GM23338 (cell line): Measurements from ENCODE around the gene UGT2B17. TPM values are rescaled to one million over a fixed set of nuclear protein-coding genes. Genes with fewer than 3 reads are reported as not detected.

Source experiments
- CREB1 ChIP-seq: fragments of 250-450 bp; sonication (Bioruptor Pico); IDR thresholded peaks from 2 replicates; pipeline ENCODE4 v1.5.0; 2020; ENCODE audit warnings: low read depth, mild to moderate bottlenecking, moderate library complexity
- EZH2 ChIP-seq: fragments of 200-600 bp; sonication (generic); IDR thresholded peaks from one replicate; pipeline ENCODE4 v1.8.0; 2017; ENCODE audit warnings: antibody characterized with exemption, mild to moderate bottlenecking, low read depth; ENCODE audit not compliant: unreplicated experiment
- JUNB ChIP-seq: IDR thresholded peaks from one replicate; pipeline ENCODE4 v1.6.1; 2016; ENCODE audit warnings: antibody characterized with exemption; ENCODE audit not compliant: unreplicated experiment
- POLR2AphosphoS5 ChIP-seq: IDR thresholded peaks from 2 replicates; pipeline ENCODE4 v1.6.1; 2016; ENCODE audit warnings: antibody characterized with exemption, low read depth
- STAT1 ChIP-seq: IDR thresholded peaks from one replicate; pipeline ENCODE4 v1.6.1; 2016; ENCODE audit warnings: antibody characterized with exemption; ENCODE audit not compliant: unreplicated experiment
- ZNF114 ChIP-seq: fragments of 250-450 bp; sonication (Bioruptor Pico); IDR thresholded peaks from 2 replicates; pipeline ENCODE4 v1.5.0; 2020; ENCODE audit warnings: mild to moderate bottlenecking, moderate library complexity
- polyA plus RNA-seq: library from polyadenylated mRNA; unstranded; fragments of >200 nt; fragmentation: Nextera tagmentation; extraction: Ambion mirVana; gene quantifications from 2 replicates; pipeline ENCODE4 v1.2.1, GENCODE V29; 2016
- total RNA-seq: library from RNA; depleted of rRNA; stranded (reverse); fragments of >200 nt; shearing (Covaris generic); gene quantifications from 2 replicates; pipeline ENCODE4 v1.2.3, GENCODE V29; 2014
- TF ChIP-seq, protein P1 (sequence below): fragments of 250-450 bp; sonication (Bioruptor Pico); IDR thresholded peaks from 2 replicates; pipeline ENCODE4 v1.5.0; 2020; ENCODE audit warnings: mild to moderate bottlenecking, moderate library complexity
- TF ChIP-seq, protein P2 (sequence below): IDR thresholded peaks from 2 replicates; pipeline ENCODE4 v1.6.1; 2016; ENCODE audit warnings: antibody characterized with exemption
- TF ChIP-seq, protein P3 (sequence below): IDR thresholded peaks from one replicate; pipeline ENCODE4 v1.6.1; 2018; ENCODE audit warnings: antibody characterized with exemption; ENCODE audit not compliant: unreplicated experiment
- TF ChIP-seq, protein P4 (sequence below), 2 experiments: fragments of 200-600 bp in 1 of 2; sonication (generic) in 1 of 2; conservative IDR thresholded peaks; 2 replicates each; pipeline versions ENCODE4 v1.5.1 to v1.6.1; 2016 to 2017; ENCODE audit warnings: antibody characterized with exemption in 2 of 2, low read depth in 2 of 2, mild to moderate bottlenecking in 2 of 2, moderate library complexity in 1 of 2

UGT2B17 gene
- total and polyA plus RNA-seq, 2 experiments from 2014 or later: not detected

DNA sequence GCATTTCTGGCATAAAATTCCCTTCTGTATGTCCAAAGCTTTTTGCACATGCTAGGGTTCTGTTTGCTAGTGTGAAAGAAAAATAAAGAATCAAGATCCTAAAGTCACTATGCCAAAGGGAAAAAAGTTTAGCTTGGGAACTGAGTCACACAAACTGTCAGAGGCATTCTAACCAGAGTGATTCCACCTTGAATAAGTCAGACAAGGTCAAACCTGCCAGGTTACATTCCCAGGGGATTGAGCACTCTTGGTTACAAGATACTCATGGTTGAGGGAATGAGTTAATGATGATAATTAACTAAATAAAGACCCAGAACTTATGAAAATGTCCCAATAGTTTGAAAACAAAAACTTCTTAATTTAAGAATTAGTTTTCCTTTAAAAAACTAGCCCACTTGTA lies 13.7 kb upstream of the UGT2B17 start (continued):
- TF ChIP-seq, protein P1, sequence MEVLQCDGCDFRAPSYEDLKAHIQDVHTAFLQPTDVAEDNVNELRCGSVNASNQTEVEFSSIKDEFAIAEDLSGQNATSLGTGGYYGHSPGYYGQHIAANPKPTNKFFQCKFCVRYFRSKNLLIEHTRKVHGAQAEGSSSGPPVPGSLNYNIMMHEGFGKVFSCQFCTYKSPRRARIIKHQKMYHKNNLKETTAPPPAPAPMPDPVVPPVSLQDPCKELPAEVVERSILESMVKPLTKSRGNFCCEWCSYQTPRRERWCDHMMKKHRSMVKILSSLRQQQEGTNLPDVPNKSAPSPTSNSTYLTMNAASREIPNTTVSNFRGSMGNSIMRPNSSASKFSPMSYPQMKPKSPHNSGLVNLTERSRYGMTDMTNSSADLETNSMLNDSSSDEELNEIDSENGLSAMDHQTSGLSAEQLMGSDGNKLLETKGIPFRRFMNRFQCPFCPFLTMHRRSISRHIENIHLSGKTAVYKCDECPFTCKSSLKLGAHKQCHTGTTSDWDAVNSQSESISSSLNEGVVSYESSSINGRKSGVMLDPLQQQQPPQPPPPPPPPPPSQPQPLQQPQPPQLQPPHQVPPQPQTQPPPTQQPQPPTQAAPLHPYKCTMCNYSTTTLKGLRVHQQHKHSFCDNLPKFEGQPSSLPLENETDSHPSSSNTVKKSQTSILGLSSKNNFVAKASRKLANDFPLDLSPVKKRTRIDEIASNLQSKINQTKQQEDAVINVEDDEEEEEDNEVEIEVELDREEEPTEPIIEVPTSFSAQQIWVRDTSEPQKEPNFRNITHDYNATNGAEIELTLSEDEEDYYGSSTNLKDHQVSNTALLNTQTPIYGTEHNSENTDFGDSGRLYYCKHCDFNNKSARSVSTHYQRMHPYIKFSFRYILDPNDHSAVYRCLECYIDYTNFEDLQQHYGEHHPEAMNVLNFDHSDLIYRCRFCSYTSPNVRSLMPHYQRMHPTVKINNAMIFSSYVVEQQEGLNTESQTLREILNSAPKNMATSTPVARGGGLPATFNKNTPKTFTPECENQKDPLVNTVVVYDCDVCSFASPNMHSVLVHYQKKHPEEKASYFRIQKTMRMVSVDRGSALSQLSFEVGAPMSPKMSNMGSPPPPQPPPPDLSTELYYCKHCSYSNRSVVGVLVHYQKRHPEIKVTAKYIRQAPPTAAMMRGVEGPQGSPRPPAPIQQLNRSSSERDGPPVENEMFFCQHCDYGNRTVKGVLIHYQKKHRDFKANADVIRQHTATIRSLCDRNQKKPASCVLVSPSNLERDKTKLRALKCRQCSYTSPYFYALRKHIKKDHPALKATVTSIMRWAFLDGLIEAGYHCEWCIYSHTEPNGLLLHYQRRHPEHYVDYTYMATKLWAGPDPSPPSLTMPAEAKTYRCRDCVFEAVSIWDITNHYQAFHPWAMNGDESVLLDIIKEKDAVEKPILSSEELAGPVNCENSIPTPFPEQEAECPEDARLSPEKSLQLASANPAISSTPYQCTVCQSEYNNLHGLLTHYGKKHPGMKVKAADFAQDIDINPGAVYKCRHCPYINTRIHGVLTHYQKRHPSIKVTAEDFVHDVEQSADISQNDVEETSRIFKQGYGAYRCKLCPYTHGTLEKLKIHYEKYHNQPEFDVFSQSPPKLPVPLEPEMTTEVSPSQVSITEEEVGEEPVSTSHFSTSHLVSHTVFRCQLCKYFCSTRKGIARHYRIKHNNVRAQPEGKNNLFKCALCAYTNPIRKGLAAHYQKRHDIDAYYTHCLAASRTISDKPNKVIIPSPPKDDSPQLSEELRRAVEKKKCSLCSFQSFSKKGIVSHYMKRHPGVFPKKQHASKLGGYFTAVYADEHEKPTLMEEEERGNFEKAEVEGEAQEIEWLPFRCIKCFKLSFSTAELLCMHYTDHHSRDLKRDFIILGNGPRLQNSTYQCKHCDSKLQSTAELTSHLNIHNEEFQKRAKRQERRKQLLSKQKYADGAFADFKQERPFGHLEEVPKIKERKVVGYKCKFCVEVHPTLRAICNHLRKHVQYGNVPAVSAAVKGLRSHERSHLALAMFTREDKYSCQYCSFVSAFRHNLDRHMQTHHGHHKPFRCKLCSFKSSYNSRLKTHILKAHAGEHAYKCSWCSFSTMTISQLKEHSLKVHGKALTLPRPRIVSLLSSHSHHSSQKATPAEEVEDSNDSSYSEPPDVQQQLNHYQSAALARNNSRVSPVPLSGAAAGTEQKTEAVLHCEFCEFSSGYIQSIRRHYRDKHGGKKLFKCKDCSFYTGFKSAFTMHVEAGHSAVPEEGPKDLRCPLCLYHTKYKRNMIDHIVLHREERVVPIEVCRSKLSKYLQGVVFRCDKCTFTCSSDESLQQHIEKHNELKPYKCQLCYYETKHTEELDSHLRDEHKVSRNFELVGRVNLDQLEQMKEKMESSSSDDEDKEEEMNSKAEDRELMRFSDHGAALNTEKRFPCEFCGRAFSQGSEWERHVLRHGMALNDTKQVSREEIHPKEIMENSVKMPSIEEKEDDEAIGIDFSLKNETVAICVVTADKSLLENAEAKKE (CRISPR knock-in tag): no peak
- TF ChIP-seq STAT1 (no peak), EZH2 (no peak), CREB1 (CRISPR knock-in tag) (no peak), POLR2AphosphoS5 (no peak), JUNB (no peak), ZNF114 (CRISPR knock-in tag) (no peak)
- TF ChIP-seq, protein P2, sequence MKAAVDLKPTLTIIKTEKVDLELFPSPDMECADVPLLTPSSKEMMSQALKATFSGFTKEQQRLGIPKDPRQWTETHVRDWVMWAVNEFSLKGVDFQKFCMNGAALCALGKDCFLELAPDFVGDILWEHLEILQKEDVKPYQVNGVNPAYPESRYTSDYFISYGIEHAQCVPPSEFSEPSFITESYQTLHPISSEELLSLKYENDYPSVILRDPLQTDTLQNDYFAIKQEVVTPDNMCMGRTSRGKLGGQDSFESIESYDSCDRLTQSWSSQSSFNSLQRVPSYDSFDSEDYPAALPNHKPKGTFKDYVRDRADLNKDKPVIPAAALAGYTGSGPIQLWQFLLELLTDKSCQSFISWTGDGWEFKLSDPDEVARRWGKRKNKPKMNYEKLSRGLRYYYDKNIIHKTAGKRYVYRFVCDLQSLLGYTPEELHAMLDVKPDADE: no peak
- TF ChIP-seq, protein P3, sequence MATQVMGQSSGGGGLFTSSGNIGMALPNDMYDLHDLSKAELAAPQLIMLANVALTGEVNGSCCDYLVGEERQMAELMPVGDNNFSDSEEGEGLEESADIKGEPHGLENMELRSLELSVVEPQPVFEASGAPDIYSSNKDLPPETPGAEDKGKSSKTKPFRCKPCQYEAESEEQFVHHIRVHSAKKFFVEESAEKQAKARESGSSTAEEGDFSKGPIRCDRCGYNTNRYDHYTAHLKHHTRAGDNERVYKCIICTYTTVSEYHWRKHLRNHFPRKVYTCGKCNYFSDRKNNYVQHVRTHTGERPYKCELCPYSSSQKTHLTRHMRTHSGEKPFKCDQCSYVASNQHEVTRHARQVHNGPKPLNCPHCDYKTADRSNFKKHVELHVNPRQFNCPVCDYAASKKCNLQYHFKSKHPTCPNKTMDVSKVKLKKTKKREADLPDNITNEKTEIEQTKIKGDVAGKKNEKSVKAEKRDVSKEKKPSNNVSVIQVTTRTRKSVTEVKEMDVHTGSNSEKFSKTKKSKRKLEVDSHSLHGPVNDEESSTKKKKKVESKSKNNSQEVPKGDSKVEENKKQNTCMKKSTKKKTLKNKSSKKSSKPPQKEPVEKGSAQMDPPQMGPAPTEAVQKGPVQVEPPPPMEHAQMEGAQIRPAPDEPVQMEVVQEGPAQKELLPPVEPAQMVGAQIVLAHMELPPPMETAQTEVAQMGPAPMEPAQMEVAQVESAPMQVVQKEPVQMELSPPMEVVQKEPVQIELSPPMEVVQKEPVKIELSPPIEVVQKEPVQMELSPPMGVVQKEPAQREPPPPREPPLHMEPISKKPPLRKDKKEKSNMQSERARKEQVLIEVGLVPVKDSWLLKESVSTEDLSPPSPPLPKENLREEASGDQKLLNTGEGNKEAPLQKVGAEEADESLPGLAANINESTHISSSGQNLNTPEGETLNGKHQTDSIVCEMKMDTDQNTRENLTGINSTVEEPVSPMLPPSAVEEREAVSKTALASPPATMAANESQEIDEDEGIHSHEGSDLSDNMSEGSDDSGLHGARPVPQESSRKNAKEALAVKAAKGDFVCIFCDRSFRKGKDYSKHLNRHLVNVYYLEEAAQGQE: no peak
- TF ChIP-seq, protein P4, sequence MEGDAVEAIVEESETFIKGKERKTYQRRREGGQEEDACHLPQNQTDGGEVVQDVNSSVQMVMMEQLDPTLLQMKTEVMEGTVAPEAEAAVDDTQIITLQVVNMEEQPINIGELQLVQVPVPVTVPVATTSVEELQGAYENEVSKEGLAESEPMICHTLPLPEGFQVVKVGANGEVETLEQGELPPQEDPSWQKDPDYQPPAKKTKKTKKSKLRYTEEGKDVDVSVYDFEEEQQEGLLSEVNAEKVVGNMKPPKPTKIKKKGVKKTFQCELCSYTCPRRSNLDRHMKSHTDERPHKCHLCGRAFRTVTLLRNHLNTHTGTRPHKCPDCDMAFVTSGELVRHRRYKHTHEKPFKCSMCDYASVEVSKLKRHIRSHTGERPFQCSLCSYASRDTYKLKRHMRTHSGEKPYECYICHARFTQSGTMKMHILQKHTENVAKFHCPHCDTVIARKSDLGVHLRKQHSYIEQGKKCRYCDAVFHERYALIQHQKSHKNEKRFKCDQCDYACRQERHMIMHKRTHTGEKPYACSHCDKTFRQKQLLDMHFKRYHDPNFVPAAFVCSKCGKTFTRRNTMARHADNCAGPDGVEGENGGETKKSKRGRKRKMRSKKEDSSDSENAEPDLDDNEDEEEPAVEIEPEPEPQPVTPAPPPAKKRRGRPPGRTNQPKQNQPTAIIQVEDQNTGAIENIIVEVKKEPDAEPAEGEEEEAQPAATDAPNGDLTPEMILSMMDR (conservative IDR thresholded peaks at IDR 0.05; ENCODE audit: low read depth in 2 of 2): no peak
